ENCODE measurements around the gene KIF1C.

- no peak for TF ChIP-seq CTCF (IDR thresholded peaks at IDR 0.05)
- no peak for TF ChIP-seq EZH2 (IDR thresholded peaks at IDR 0.05)
These were observed 51.6 kb downstream of the KIF1C start for GRCh38 chr17:5049314-5049841.

Data from neural progenitor cell (in vitro differentiated cells).